DOHH2 (cell line): ENCODE data around the gene INSRR.

Source experiments
- H3F3A ChIP-seq: fragments of 200-600 bp; sonication (generic), shearing (Covaris generic); 2 replicates; pipeline ENCODE4 v1.6.0; 2016; ENCODE audit warnings: antibody characterized with exemption, mild to moderate bottlenecking; ENCODE audit not compliant: control insufficient read depth, insufficient read depth
- H3K27ac ChIP-seq: fragments of 200-600 bp; sonication (generic); 2 replicates; pipeline ENCODE4 v1.5.1; 2014; ENCODE audit warnings: low read depth, mild to moderate bottlenecking, low read length, moderate library complexity
- H3K27me3 ChIP-seq: fragments of 200-600 bp; sonication (generic); 2 replicates; pipeline ENCODE4 v1.6.1; 2014; ENCODE audit warnings: mild to moderate bottlenecking, low read length, mixed read lengths; ENCODE audit not compliant: control insufficient read depth
- H3K36me3 ChIP-seq: fragments of 200-600 bp; sonication (generic); 2 replicates; pipeline ENCODE4 v1.6.1; 2014; ENCODE audit warnings: mild to moderate bottlenecking, low read length, moderate library complexity, mixed read lengths; ENCODE audit not compliant: control insufficient read depth
- H3K4me1 ChIP-seq: fragments of 200-600 bp; sonication (generic); 2 replicates; pipeline ENCODE4 v1.6.1; 2014; ENCODE audit warnings: mild to moderate bottlenecking, low read length, mixed read lengths; ENCODE audit not compliant: control insufficient read depth
- H3K4me2 ChIP-seq: fragments of 200-600 bp; sonication (generic); 2 replicates; pipeline ENCODE4 v1.6.0; 2014; ENCODE audit warnings: mild to moderate bottlenecking, low read length, moderate library complexity
- H3K4me3 ChIP-seq: fragments of 200-600 bp; sonication (generic); 2 replicates; pipeline ENCODE4 v1.5.1; 2014; ENCODE audit warnings: mild to moderate bottlenecking, low read length, mixed read lengths
- H3K79me2 ChIP-seq: fragments of 200-600 bp; sonication (generic); 2 replicates; pipeline ENCODE4 v1.6.1; 2014; ENCODE audit warnings: mild to moderate bottlenecking, low read length, mixed read lengths; ENCODE audit not compliant: control insufficient read depth
- H3K9me2 ChIP-seq: fragments of 200-600 bp; sonication (generic); replicated peaks from 2 replicates; pipeline ENCODE4 v1.6.1; 2014; ENCODE audit warnings: mild to moderate bottlenecking, low read length, mixed read lengths; ENCODE audit not compliant: control insufficient read depth
- H3K9me3 ChIP-seq: fragments of 200-600 bp; sonication (generic); 2 replicates; pipeline ENCODE4 v1.6.1; 2014; ENCODE audit warnings: antibody characterized with exemption, low read length, mixed read lengths; ENCODE audit not compliant: control insufficient read depth, insufficient read depth
- H4K20me1 ChIP-seq: fragments of 200-600 bp; sonication (generic); 2 replicates; pipeline ENCODE4 v1.6.0; 2014; ENCODE audit warnings: low read depth, mild to moderate bottlenecking, antibody characterized with exemption, low read length, moderate library complexity; ENCODE audit not compliant: control insufficient read depth, insufficient read depth
- CTCF ChIP-seq: fragments of 200-600 bp; sonication (generic); IDR thresholded peaks from one replicate; pipeline ENCODE4 v1.5.1; 2014; ENCODE audit warnings: antibody characterized with exemption, mild to moderate bottlenecking, low read depth, low read length; ENCODE audit not compliant: poor library complexity, severe bottlenecking
- EZH2phosphoT487 ChIP-seq: fragments of 200-600 bp; sonication (generic); IDR thresholded peaks from 2 replicates; pipeline ENCODE4 v1.6.1; 2017; ENCODE audit warnings: borderline replicate concordance, mild to moderate bottlenecking, antibody characterized with exemption, low read length, moderate library complexity, mixed read lengths

The INSRR gene

DNA sequence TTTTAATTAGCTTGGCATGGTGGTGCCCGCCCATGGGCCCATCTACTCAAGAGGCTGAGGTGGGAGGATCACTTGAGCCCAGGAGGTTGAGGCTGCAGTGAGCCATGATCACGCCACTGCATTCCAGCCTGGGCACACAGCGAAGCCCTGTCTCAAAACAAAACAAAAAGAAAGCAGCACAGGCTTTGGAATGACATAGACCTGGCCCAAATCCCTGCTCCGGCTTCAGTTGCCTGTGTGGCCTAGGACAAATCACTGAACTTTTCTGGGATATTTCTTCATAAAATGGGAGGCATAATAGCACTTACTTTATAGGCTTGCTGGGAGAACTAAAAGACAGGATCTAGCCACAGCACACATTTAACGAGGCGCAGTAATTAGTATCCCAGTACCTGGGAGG, 37.0 kb upstream of the INSRR start:
- Histone ChIP-seq H3F3A (no peaks in the 10 kb centered on the region), H3K4me1 (0 out of 2 replicates have a peak, but pooled peaks cover 3% of the 10 kb centered on the region), H4K20me1 (0 out of 2 replicates have a peak, but pooled peaks cover 3% of the 10 kb centered on the region), H3K27ac (no peak overlapping the region), H3K4me3 (no peak overlapping the region), H3K9me3 (no peaks in the 10 kb centered on the region), H3K27me3 (peaks cover 47% of the 10 kb centered on the region), H3K36me3 (no peaks in the 10 kb centered on the region), H3K79me2 (no peaks in the 10 kb centered on the region), H3K9me2 (no peaks in the 10 kb centered on the region), H3K4me2 (no peak overlapping the region)
- TF ChIP-seq EZH2phosphoT487 (no peak), CTCF (no peak)

GRCh38 chr1:156895455-156895812, 36.5 kb upstream of the INSRR start:
- TF ChIP-seq EZH2phosphoT487 (no peak), CTCF (no peak)
- 0 out of 2 replicates have a peak, but pooled peaks cover 3% of the 10 kb centered on the region for H4K20me1 ChIP-seq
- H3K4me1 ChIP-seq: 0 out of 2 replicates have a peak, but pooled peaks cover 3% of the 10 kb centered on the region
- no peaks in the 10 kb centered on the region for H3K79me2 ChIP-seq
- H3K27me3 ChIP-seq: peaks cover 48% of the 10 kb centered on the region
- no peak overlapping the region for H3K4me2 ChIP-seq
- no peak overlapping the region for H3K27ac ChIP-seq
- H3K9me3 ChIP-seq: no peaks in the 10 kb centered on the region
- H3K4me3 ChIP-seq: no peak overlapping the region
- no peaks in the 10 kb centered on the region for H3K9me2 ChIP-seq
- no peaks in the 10 kb centered on the region for H3F3A ChIP-seq
- no peaks in the 10 kb centered on the region for H3K36me3 ChIP-seq

DNA sequence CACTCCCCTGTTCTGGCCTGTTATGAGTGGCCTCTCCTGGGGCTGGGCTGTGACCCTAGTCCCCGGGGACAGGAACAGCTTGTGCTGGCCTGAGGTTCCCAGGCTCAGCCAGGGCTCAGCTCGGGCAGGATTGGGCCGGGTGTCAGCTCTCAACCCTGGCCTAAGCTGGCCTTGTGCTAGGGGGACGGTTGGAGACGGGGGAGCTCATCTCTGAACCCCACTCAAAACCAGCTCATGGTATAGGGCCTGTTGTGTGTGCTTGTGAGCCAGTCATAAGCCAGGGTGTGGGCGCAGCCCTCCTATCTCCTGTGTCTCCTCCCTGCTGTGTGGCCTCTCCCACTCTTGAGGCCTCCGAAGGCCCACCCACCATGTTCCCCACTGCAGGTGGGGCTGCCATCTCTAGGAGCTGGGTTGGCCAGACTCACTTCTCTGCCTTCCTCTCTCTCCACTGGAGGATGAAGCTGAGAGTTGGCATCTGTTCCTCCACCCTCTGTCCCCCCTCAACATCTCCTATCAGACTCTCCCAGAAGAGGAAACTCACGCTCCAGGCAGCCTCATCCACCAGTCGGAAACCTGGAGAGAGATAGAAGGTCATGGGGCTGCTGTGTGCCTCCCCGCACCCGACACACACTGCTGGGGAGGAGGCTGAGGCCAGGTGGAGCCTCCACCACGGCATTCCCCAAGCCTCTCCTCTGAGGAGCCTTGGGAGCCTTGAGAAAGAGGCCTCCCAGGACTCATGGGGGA, 36.0 kb upstream of the INSRR start:
- Histone ChIP-seq H3K4me2 (no peak overlapping the region), H3K4me1 (0 out of 2 replicates have a peak, but pooled peaks cover 3% of the 10 kb centered on the region), H3F3A (no peaks in the 10 kb centered on the region), H4K20me1 (0 out of 2 replicates have a peak, but pooled peaks cover 3% of the 10 kb centered on the region), H3K4me3 (no peak overlapping the region), H3K27me3 (peaks cover 50% of the 10 kb centered on the region), H3K36me3 (no peaks in the 10 kb centered on the region), H3K27ac (no peak overlapping the region), H3K9me2 (no peaks in the 10 kb centered on the region), H3K79me2 (no peaks in the 10 kb centered on the region), H3K9me3 (no peaks in the 10 kb centered on the region)
- no peak for TF ChIP-seq CTCF
- TF ChIP-seq EZH2phosphoT487: no peak
